Osteoblast (primary cell): ENCODE measurements around the gene BAIAP3. TPM values are rescaled to one million over a fixed set of nuclear protein-coding genes. Genes with fewer than 3 reads are reported as not detected.

ENCODE experiments used
- DNase-seq: peaks from one replicate; pipeline ENCODE4 v3.0.0; 2011; ENCODE audit warnings: low spot score, mixed read lengths; ENCODE audit not compliant: insufficient read length; ENCODE audit errors: missing footprints
- H2AFZ ChIP-seq: 2 replicates; pipeline ENCODE4 v1.6.0; 2011; ENCODE audit warnings: mild to moderate bottlenecking, low read length
- H3K27ac ChIP-seq: 2 replicates; pipeline ENCODE4 v1.5.1; 2011; ENCODE audit warnings: mild to moderate bottlenecking, low read depth, low read length, moderate library complexity
- H3K27me3 ChIP-seq: 2 replicates; pipeline ENCODE4 v1.6.0; 2012; ENCODE audit warnings: mild to moderate bottlenecking, control low read depth, inconsistent platforms, low read length, moderate library complexity; ENCODE audit not compliant: insufficient read depth
- H3K36me3 ChIP-seq: 2 replicates; pipeline ENCODE4 v1.5.1; 2011; ENCODE audit warnings: mild to moderate bottlenecking, low read length, control low read depth, moderate library complexity; ENCODE audit not compliant: insufficient read depth
- H3K4me1 ChIP-seq: 2 replicates; pipeline ENCODE4 v1.5.1; 2011; ENCODE audit warnings: mild to moderate bottlenecking, low read length, control low read depth, moderate library complexity; ENCODE audit not compliant: insufficient read depth
- H3K4me2 ChIP-seq: 2 replicates; pipeline ENCODE4 v1.6.0; 2011; ENCODE audit warnings: mild to moderate bottlenecking, low read length; ENCODE audit not compliant: insufficient read depth
- H3K4me3 ChIP-seq: fragments of 200-600 bp; sonication (generic); 3 replicates; pipeline ENCODE4 v1.5.1; 2012; ENCODE audit warnings: mild to moderate bottlenecking, low read length, inconsistent platforms; ENCODE audit not compliant: insufficient read depth
- H3K79me2 ChIP-seq: 2 replicates; pipeline ENCODE4 v1.6.0; 2012; ENCODE audit warnings: mild to moderate bottlenecking, low read length, control low read depth, inconsistent platforms; ENCODE audit not compliant: insufficient read depth
- H3K9me3 ChIP-seq: 2 replicates; pipeline ENCODE4 v1.5.1; 2011; ENCODE audit warnings: low read depth, low read length, control low read depth
- H4K20me1 ChIP-seq: 2 replicates; pipeline ENCODE4 v1.6.0; 2012; ENCODE audit warnings: mild to moderate bottlenecking, low read length, control low read depth; ENCODE audit not compliant: insufficient read depth
- total RNA-seq: library from RNA; depleted of rRNA; stranded (reverse); fragments of >200 nt; gene quantifications from 2 replicates; pipeline ENCODE4 v1.2.3, GENCODE V29; 2012
- TF ChIP-seq, protein P1 (sequence below): IDR thresholded peaks from 2 replicates; pipeline ENCODE4 v1.5.1; 2011; ENCODE audit warnings: mild to moderate bottlenecking, low read depth, low read length, moderate library complexity; ENCODE audit errors: extremely low read depth

BAIAP3 gene
- total RNA-seq, 1 donor = under 0.01 TPM

DNA sequence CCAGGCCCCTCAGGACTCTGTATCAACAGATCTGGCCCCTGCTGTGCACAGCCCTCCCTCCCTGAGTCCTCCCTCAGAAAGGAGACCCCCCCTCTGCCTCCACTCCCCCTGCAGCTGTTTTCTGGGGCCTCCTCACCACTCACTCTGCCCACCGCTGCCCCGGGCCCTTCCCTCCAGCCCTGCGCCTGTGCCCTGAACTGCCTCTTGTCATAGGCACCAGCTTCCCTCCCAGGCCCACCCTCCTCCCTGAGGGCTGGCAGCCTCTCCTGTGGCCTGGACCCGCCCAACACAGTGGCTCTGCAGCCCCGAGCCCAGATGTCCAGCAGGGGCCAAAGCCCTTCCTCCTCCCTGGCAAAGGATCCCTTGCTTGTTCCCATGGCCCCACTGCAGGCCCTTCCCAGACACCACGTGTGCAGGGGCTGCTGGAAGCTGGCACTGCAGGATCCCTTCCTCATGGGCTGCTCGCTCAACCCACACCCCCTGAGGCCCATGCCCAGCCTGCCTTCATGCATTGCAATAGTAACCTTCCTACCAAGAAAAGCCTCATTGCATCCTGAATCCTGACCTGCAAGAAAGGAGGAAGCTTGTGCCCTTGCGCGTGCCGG is 44.1 kb downstream of the BAIAP3 start:
- Histone ChIP-seq H3K27ac (no peak overlapping the region), H3K9me3 (no peaks in the 10 kb centered on the region), H3K4me2 (no peak overlapping the region), H3K4me1 (peaks cover 9% of the 10 kb centered on the region), H2AFZ (no peak overlapping the region), H3K27me3 (no peaks in the 10 kb centered on the region), H3K4me3 (no peak overlapping the region), H3K36me3 (no peaks in the 10 kb centered on the region), H3K79me2 (no peaks in the 10 kb centered on the region), H4K20me1 (peaks cover 2% of the 10 kb centered on the region)
- TF ChIP-seq, protein P1, sequence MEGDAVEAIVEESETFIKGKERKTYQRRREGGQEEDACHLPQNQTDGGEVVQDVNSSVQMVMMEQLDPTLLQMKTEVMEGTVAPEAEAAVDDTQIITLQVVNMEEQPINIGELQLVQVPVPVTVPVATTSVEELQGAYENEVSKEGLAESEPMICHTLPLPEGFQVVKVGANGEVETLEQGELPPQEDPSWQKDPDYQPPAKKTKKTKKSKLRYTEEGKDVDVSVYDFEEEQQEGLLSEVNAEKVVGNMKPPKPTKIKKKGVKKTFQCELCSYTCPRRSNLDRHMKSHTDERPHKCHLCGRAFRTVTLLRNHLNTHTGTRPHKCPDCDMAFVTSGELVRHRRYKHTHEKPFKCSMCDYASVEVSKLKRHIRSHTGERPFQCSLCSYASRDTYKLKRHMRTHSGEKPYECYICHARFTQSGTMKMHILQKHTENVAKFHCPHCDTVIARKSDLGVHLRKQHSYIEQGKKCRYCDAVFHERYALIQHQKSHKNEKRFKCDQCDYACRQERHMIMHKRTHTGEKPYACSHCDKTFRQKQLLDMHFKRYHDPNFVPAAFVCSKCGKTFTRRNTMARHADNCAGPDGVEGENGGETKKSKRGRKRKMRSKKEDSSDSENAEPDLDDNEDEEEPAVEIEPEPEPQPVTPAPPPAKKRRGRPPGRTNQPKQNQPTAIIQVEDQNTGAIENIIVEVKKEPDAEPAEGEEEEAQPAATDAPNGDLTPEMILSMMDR = no peak
- DNase-seq = no peak

DNA sequence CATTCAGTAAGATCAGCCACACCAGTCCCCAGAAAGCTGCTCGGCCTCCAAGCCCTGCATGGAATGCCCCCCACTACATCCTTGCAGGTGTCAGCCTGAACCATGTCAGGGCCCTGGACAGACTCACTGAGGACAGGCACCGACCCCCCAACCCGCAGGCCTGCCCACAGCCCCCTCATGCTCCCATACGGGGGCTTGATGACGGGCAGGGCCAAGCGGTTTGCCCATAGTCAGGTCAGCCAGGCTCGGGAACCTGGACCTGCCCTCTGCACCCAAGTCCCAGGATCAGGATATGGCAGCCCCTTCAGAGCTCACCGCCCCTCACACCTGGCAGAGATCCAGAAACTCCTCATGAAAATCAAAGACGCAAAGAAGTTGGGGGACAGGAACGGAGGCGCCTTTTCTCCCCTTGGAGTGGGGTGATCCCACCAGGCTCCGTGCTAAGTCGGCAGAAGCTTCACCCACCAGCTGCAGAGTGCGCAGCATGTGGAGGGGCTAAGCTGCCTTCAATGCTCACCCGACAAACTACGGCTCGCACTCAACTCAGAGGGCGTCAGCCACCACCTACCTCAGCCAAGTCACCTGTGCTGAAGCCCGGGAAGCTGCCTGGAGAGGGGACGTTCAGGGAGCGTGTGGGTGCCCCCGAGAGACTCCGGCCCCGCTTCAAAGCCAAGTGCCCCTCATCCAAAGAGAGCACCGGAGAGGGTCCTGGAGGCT is 44.8 kb downstream of the BAIAP3 start:
- H3K4me2 ChIP-seq = peak overlapping the region; percentile 72
- TF ChIP-seq, protein P1 = no peak
- H4K20me1 ChIP-seq = peaks cover 2% of the 10 kb centered on the region
- peak overlapping the region; percentile 61 for H3K27ac ChIP-seq
- peaks cover 9% of the 10 kb centered on the region for H3K4me1 ChIP-seq
- H3K4me3 ChIP-seq = peak overlapping the region; percentile 73
- no peaks in the 10 kb centered on the region for H3K36me3 ChIP-seq
- H3K27me3 ChIP-seq = no peaks in the 10 kb centered on the region
- DNase-seq = no peak
- H2AFZ ChIP-seq = no peak overlapping the region
- no peaks in the 10 kb centered on the region for H3K79me2 ChIP-seq
- H3K9me3 ChIP-seq = no peaks in the 10 kb centered on the region

DNA sequence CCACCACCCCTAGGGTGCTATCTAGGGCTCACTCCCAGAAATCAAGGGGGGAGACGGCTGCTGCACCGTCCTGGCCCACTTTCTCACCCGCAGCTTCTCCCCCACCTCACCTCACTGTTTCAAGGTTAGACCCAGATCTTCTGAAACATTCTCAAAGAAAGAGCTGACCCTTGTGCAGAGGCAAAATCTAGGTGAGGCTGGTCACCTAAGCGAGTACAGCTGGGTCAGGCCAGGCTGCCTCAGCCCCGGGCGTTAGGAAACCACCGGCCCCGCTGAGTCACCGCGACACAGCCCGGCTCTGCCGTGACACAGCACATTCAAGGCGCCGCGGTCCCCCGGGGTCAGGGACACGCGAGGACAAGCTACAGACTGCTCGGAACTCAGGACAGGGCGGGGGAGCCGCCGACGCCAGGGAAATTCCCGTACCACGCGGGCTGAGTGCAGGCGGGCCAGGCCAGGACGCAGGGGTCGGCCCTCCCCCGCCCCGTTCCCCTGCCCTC is 45.4 kb downstream of the BAIAP3 start:
- H3K27ac ChIP-seq = peak overlapping the region; percentile 61
- TF ChIP-seq, protein P1 = no peak
- H4K20me1 ChIP-seq = peaks cover 2% of the 10 kb centered on the region
- no peaks in the 10 kb centered on the region for H3K9me3 ChIP-seq
- DNase-seq = peak; percentile 99
- no peaks in the 10 kb centered on the region for H3K79me2 ChIP-seq
- no peaks in the 10 kb centered on the region for H3K27me3 ChIP-seq
- H3K36me3 ChIP-seq = no peaks in the 10 kb centered on the region
- H3K4me1 ChIP-seq = peaks cover 9% of the 10 kb centered on the region
- H3K4me2 ChIP-seq = peak overlapping the region; percentile 72
- H2AFZ ChIP-seq = no peak overlapping the region
- H3K4me3 ChIP-seq = peak overlapping the region; percentile 73
